Measurements from ENCODE around the gene LIPN.
"Not testable (repeated sequence)": the region's sequence is repeated elsewhere in the genome, so short reads cannot be mapped to it uniquely, and the experiment has no call there.

The LIPN gene, protein sequence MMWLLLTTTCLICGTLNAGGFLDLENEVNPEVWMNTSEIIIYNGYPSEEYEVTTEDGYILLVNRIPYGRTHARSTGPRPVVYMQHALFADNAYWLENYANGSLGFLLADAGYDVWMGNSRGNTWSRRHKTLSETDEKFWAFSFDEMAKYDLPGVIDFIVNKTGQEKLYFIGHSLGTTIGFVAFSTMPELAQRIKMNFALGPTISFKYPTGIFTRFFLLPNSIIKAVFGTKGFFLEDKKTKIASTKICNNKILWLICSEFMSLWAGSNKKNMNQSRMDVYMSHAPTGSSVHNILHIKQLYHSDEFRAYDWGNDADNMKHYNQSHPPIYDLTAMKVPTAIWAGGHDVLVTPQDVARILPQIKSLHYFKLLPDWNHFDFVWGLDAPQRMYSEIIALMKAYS

DNA sequence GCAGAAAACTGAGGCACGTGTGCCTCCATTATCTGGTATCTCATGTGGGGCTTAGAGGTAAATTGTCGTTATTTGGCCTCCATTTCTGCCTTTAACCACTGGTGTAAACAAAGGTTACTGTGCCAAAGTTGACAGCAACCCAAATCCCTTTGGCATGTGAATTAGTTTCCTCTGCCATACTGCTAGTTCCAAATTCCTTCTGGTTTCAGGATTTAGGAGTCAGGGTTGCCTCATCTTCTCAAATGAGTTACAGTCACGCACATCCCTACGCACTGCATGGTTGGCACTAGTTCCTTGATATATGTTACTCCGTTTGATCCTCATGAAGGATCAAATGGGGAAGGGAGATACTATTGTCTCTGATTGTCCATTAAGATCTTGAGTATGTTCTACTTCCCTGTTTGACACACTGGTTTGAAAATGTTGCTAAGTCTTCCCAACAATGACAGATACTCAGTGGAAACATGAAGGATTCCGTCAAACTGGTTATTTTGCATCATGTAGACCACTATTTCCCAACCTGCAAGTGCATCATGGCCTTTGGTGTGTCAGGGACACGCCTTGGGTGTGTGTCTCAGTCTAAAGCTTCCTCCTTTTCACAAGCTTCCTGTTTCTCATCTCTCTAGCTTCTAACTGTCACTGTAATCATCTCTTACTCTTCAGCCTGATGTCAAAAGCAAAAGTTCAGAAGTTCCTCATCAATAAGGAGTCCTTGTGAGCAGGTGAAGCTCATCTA is at the start of gene LIPN:
TSS of gene LIPN (plus strand) at position 655 of the 736 bp plus-strand sequence. CDS start 1,386 bp downstream, outside the sequence.
- DNase-seq (ENCODE audit: low read depth in 1 of 2, low spot score in 1 of 2), result no peak
- no peak for TF ChIP-seq JUND (IDR thresholded peaks at IDR 0.05; ENCODE audit: low read depth)
- in situ Hi-C loops (cut with HindIII; ENCODE audit: low pct_unique_long_range_greater_than_20kb, low sequenced_read_pairs), result no loop called here

DNA sequence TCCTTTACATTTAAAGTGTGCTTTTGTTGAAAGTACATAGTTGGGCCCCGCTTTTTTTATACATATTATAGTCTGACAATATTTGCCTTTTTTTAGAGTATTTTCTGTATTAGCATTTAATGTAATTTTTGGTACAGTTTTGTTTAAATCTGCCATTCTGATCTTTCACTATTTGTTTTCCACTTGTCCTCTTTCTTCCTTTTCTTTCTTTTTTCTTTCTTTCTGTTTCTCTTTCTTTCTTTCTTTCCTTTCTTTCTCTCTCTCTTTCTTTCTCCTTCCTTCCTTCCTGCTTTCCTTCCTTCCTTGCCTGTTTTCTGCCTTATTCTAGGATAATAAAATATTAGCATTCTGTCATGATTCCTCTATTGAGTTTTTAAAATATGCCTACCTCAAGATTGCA is 44.3 kb upstream of the LIPN start:
- no peak for TF ChIP-seq JUND (IDR thresholded peaks at IDR 0.05; ENCODE audit: low read depth)
- in situ Hi-C loops (cut with HindIII; ENCODE audit: low pct_unique_long_range_greater_than_20kb, low sequenced_read_pairs), result no loop called here
- no peak for DNase-seq (ENCODE audit: low read depth in 1 of 2, low spot score in 1 of 2)

DNA sequence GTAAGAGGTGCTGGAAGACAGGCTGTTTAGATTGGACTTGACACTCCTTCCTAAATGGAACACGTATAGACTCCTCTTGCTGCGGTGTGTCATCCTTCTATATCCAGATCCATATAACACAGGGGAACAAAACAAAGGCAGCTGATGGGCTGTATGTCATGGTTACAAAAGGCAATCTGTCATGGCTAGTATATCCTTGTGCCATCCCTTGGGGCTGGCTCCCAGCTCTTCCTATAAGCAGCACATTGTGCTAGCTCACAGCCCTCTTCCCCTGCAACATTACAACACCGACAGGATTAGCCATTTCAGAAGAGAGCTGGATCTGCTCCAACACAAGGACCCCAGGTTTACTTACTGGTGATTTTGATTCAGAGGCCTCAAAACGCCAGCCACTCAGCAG is 38.4 kb upstream of the LIPN start:
- in situ Hi-C loops (cut with HindIII; ENCODE audit: low pct_unique_long_range_greater_than_20kb, low sequenced_read_pairs), result no loop called here
- DNase-seq (ENCODE audit: low read depth in 1 of 2, low spot score in 1 of 2), result no peak
- TF ChIP-seq JUND (IDR thresholded peaks at IDR 0.05; ENCODE audit: low read depth), result no peak

DNA sequence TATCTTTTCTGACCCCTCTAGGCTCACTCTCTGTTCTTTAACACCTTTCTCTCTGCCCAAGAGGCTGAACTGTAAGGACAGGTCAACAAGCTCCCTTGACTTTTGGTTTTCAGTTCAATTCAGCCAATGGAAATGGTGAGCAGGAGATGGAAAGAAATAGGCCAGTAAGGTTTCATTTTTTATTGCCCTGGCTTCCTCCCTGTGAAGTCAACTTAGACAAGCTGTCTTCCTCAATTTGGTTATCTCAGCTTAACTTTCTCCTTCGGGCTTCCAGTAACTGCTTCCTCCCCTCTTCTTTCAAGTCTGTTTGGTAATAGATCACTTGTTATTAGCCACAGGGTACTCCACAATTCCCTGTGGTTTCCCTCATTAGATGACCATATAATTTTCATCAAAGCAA is 34.0 kb upstream of the LIPN start:
- no peak for DNase-seq (ENCODE audit: low read depth in 1 of 2, low spot score in 1 of 2)
- in situ Hi-C loops (cut with HindIII; ENCODE audit: low pct_unique_long_range_greater_than_20kb, low sequenced_read_pairs), result no loop called here
- TF ChIP-seq JUND (IDR thresholded peaks at IDR 0.05; ENCODE audit: low read depth), result no peak

DNA sequence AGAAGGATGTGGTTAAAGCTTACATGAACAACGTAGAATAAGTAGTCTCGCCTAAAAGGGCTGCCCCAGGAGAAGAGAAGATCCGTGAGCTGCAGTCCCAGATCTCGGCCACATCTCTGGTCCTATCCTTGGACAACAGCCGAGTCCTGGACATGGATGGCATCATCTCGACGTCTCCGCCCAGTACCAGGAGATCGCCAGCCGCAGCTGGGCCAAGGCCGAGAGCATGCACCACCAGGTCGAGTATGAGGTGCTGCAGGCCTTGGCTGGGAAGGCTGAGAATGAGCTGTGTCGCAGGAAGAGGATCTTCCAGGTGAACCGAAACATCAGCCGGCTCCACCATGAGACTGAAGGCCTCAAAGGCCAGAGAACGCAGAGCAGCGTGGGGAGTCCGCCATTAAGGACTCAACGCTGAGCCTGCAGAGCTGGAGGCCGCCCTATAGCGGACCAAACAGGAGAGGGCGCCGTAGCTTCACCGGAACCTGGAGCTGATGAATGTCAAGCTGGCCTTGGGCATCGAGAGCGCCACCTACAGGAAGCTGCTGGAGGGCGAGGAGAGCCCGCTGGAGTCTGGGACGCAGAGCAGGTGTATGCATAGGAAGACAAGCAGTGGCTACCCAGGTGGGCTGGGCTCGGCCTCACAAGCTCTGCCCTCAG is 31.6 kb upstream of the LIPN start:
- in situ Hi-C loops (cut with HindIII; ENCODE audit: low pct_unique_long_range_greater_than_20kb, low sequenced_read_pairs), result no loop called here
- peak in 1 of 2 experiments; percentile 26 for DNase-seq (ENCODE audit: low read depth in 1 of 2, low spot score in 1 of 2)
- TF ChIP-seq JUND (IDR thresholded peaks at IDR 0.05; ENCODE audit: low read depth), result no peak

DNA sequence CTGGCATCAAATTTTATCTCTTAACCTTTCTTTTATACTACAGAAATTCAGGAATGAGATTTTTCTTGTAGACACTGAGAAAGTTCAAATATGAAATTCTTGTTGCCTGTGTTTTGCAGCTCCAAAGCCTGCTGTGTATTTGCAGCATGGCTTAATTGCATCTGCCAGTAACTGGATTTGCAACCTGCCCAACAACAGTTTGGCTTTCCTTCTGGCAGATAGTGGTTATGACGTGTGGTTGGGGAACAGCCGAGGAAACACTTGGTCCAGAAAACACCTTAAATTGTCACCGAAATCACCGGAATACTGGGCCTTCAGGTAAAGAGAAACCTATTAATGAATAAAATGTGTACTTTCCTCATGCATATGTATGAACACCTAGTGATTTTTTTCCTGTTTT is 29.0 kb upstream of the LIPN start:
- in situ Hi-C loops (cut with HindIII; ENCODE audit: low pct_unique_long_range_greater_than_20kb, low sequenced_read_pairs), result no loop called here
- peak in 1 of 2 experiments; percentile 22 for DNase-seq (ENCODE audit: low read depth in 1 of 2, low spot score in 1 of 2)
- TF ChIP-seq JUND (IDR thresholded peaks at IDR 0.05; ENCODE audit: low read depth), result no peak

DNA sequence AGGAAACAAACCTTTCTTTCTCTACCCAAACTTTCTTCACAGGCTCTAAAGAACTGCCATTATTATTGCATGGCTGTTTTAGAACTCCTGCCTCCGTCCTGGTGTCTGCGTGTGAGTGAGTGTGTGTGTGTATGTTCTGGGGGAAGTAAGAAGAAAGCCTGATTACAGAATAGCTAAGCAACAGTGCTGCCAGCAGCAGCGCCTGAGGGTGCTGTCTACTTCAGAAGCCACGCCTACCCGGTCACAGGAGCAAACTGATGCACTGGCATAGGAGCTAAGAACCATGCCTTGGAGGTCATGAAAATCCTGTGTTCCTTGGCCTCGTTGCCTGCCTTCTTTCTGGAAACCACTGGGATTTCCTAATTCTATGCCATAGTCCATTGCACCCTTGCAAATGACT is 28.5 kb upstream of the LIPN start:
- no peak for TF ChIP-seq JUND (IDR thresholded peaks at IDR 0.05; ENCODE audit: low read depth)
- DNase-seq (ENCODE audit: low read depth in 1 of 2, low spot score in 1 of 2), result no peak
- in situ Hi-C loops (cut with HindIII; ENCODE audit: low pct_unique_long_range_greater_than_20kb, low sequenced_read_pairs), result no loop called here

DNA sequence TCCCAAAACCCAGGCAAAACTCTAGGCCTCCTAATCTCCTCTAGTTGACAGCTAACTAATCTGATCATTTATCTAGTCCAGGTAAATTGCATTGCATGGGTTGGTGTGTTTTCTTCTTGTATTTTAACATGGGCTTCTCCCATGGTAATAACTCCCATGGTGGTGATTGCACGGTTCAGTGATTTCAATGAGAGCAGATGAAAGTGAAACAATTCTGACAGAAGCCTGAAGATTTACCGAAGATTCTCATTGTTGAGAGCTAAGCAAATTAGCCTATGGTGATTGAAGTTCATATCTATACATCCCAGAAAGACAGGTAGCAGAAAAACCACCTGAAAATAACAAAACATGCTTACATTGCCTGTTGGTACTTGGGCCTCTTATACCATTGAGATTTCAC is 26.6 kb upstream of the LIPN start:
- TF ChIP-seq JUND (IDR thresholded peaks at IDR 0.05; ENCODE audit: low read depth), result no peak
- in situ Hi-C loops (cut with HindIII; ENCODE audit: low pct_unique_long_range_greater_than_20kb, low sequenced_read_pairs), result no loop called here
- DNase-seq (ENCODE audit: low read depth in 1 of 2, low spot score in 1 of 2), result no peak

DNA sequence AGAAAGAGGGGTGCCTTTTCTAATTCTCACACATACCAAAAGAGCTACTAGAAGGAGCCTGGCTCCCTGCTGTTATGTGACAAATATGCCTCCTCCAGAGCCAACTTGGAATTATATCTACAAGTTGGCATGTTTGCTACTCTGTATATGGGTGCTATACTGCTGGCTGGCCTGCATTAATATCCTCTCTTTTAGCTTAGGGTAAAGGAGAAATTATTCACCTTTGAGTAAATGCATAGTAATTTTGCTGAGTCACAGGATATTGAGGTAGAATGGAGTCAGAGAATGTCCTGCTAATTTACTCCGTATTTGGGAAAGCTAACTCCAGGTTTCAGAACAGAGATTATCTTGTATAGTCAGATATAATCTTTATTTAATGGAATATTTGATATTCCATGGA is 24.2 kb upstream of the LIPN start:
- in situ Hi-C loops (cut with HindIII; ENCODE audit: low pct_unique_long_range_greater_than_20kb, low sequenced_read_pairs), result no loop called here
- no peak for DNase-seq (ENCODE audit: low read depth in 1 of 2, low spot score in 1 of 2)
- no peak for TF ChIP-seq JUND (IDR thresholded peaks at IDR 0.05; ENCODE audit: low read depth)

DNA sequence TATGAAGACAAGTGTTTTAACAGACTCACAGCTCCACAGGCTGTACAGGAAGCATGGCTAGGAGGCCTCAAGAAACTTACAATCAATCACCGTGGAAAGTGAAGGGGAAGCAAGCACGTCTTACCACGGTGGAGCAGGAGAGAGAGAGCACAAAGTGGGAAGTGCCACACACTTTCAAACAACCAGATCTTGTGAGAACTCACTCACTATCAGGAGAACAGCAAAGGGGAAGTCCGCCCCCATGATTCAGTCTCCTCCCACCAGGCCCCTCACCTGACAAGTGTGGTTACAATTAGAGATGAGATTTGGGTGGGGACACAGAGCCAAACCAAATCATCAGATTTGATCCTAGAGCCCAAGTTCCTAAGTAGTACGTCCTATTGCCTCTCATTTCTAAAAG is 17.9 kb upstream of the LIPN start:
- DNase-seq (ENCODE audit: low read depth in 1 of 2, low spot score in 1 of 2); in situ Hi-C loops (cut with HindIII; ENCODE audit: low pct_unique_long_range_greater_than_20kb, low sequenced_read_pairs): not testable (repeated sequence)

DNA sequence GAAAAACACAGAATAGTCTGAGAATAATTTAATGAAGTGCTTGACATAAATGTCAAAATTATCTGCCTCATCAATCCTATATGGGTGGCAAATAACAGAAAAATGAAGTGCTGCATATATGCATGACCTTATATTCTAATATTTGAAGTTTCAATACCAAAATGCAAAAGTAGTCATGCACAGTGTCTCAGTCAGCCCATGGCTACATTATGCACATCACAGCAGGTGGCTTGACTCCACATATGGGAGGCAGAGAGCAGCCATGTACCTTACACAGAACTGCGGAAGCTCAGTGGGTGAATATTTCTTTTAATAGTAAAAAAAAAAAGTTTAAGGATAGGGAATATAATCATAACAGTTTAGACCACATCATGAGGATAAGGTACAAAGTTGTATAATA is 17.4 kb upstream of the LIPN start:
- no peak for TF ChIP-seq JUND (IDR thresholded peaks at IDR 0.05; ENCODE audit: low read depth)
- in situ Hi-C loops (cut with HindIII; ENCODE audit: low pct_unique_long_range_greater_than_20kb, low sequenced_read_pairs), result no loop called here

DNA sequence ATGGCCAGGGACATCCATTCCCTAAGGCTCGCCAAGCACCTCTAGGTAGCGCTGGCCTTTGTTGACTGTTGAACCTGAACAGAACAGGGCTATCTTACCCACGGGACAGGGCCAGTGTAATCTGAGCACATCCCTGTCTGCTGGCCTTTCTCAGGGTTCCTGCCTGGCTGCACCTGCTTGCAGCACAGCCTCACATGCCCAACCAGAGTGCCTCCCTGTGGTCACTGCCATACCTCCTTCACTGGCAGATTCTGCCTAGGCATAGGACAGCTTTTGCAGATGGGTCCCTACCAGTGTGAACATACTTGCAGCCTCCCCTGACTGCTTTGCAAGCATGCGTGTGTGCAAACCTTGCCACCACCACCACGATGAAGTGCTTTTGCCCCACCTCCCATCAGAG is 15.8 kb upstream of the LIPN start:
- TF ChIP-seq JUND (IDR thresholded peaks at IDR 0.05; ENCODE audit: low read depth), result no peak
- no peak for DNase-seq (ENCODE audit: low read depth in 1 of 2, low spot score in 1 of 2)
- in situ Hi-C loops (cut with HindIII; ENCODE audit: low pct_unique_long_range_greater_than_20kb, low sequenced_read_pairs), result no loop called here

More for the DNA sequence above, 17.4 kb upstream of the LIPN start:
- no peak for DNase-seq (ENCODE audit: low read depth in 1 of 2, low spot score in 1 of 2)

DNA sequence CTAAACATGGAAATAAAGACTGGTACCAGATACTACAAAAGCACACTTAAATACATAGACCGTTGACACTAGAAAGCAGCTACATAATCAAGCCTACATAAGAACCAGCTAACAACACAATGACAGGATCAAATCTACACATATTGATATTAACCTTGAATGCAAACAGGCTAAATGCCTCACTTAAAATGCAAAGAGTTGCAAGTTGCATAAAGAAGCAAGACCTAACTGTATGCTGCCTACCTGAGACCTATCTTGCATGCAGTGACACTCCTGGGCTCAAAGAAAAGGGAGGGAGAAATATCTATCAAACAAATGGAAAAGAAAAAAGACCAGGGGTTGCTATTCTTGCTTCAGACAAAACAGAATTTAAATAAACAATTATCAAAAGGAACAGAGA is 14.2 kb upstream of the LIPN start:
- DNase-seq (ENCODE audit: low read depth in 1 of 2, low spot score in 1 of 2), result no peak
- in situ Hi-C loops (cut with HindIII; ENCODE audit: low pct_unique_long_range_greater_than_20kb, low sequenced_read_pairs), result no loop called here
- no peak for TF ChIP-seq JUND (IDR thresholded peaks at IDR 0.05; ENCODE audit: low read depth)
